ENCODE measurements around the gene VWA8.

Gene VWA8

DNA sequence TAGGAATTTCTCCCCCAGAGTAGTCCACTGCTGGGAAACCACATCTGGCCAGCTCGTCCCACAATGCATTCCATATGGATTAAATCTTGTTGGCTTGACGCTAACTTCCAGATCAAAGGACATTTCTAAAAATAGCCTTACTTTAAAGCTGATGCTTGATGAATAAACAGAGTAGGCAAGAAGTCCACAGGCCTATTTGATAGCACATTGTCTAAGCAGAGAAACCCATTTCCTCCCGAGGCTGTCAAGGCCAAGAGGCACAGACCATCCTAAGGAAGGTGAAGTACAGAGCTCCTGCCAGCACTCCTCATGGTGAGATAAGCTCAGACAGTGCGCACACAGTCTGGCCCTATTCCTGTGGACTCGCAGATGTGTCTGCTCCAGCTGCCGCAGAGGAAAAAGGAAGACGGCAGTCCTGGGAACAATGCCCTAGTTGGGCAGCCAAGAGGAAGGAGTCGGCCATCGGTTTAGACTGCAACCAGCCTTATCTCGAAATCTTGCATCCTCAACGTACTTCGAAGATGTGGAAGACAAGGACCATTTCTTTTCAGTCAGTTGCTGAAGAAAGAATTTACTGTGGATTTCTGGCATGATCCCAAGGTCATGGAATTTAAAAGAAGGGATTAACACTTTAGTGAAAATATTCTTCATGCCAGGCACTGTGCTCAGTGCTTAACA is 346.8 kb downstream of the VWA8 start:
- no peak for DNase-seq (ENCODE audit: low spot score)

- DNase-seq (ENCODE audit: low spot score): no peak
These were observed 347.4 kb downstream of the VWA8 start for GRCh38 chr13:41613471-41613870.

DNA sequence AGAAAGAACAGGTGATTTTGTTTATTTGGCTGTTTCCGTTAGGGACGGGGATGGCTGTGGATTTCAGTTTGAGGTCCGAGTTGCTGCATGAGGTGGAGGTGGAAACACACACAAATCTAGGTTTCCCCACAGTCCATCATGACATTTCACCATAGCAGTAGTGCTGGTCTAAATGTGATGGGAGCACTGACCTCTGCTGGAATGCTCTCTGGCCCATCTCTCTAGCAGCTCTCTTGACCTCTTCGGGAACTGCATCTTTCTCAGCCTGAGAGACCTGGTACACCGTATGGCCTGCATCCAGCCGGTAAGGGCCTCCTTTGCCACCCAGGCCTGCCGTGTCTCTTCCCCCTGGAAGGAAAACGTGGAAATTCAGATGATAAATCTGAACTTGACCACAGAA is 349.5 kb downstream of the VWA8 start:
- no peak for DNase-seq (ENCODE audit: low spot score)

DNA sequence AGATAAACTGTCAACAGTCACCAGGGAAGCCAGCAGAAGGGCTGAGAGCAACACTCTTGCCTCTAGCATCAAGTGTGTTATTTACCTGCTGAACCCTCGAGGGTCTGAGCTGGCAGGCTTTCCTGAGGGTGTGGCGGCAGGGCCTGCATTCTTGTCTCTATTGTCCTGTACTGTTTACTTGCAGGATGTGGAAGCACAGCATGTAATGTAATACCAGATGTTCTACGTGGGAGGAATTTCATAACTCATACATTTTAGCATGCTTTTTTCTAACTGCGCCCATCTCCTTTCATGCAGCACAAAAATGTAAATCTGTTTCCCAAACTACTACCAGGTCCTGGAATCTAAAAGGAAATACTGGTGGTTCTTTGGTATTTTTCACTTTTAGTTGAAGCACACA is 350.5 kb downstream of the VWA8 start:
- DNase-seq (ENCODE audit: low spot score): no peak

DNA sequence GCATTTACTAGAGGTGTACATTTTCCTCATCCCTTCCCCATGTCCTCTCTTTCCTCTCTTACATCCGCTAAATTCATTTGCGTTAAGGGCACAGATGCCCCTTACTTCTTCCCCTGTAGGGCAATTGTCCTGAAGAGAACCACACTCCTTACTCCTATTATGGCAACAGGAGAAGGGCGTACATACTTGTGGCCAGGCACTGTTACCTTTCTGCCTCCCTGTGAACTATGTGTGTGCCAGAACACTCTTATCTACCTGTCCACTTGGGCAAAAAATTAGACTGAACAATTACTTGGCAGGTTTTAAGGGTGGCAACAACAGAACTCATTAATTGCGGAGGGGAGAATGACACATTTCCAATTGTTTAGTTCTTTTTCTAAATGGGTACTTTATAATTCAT is 351.1 kb downstream of the VWA8 start:
- no peak for DNase-seq (ENCODE audit: low spot score)

GRCh38 chr13:41608839-41609177 is 352.1 kb downstream of the VWA8 start:
- DNase-seq (ENCODE audit: low spot score): no peak

DNA sequence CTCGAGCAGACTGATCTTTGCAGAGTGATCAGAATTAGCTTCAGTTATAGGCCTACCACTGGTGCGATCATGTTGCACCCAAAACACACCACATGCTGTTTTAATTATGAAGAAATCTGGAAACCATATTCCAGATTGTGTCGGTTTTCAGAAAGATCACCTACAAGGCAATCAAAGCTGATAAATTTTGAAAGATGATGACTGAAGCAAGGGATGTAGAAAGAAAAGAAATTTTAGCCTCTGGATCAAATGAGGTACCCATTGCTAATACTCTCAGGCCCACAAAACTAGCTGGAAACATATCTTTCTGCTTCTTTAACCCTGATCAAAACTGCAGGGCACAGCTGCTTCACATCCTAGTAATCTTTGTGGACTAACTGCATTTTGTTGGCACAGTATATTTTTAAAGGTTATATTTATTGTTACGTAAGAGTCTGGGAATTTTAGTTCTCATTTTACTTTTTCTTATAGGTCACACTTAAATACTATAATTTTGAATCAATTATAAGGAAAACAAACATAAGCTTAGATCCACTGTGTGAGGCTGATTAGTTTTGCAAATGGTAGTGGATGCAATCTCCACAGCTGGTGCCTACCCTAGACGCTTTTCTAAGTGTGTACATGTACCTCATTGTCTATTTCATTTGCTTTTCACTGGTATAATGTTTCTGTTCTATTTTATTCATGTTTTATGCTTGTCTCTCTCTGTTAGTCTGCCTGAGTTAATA is 352.6 kb downstream of the VWA8 start:
- DNase-seq (ENCODE audit: low spot score): no peak

DNA sequence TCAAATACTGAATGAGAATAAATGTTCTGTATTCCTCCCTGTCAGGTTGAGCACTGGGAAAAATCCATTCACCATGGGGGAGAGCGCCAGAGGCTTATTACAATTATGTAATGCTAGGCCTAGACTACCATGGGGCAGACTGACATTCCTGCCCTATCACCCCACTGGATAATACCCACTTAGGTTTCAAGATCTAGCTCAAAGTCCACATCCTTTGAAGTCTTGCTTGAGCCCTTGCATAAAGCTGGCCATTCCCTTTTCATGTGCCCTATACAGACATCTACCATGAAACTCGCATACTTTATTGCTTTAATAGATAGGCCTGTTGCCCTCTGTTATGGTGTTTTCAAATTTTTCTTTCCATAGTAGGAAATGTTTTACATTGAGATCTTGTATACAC is 354.3 kb downstream of the VWA8 start:
- no peak for DNase-seq (ENCODE audit: low spot score)

GRCh38 chr13:41605319-41606285 is 355.3 kb downstream of the VWA8 start:
- DNase-seq (ENCODE audit: low spot score): no peak

DNA sequence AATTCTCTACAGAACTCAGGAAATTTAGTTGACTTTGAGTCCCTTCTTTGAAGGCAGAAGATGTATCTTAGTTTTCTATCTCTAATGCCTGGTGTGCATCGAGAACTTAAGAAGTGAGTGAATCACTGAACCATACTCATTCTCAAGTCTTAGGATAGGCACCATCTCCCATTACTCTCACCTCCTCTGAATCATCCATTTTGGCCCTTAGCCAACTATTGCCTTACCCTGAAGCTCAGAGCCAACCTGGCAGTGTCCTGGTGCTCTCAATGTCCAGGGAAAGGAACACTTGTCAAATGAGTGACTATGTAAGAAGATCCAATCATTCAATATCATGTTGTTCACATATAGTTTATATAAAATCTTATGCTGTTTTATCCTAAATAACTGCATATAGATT is 357.0 kb downstream of the VWA8 start:
- DNase-seq (ENCODE audit: low spot score): peak; percentile 32

DNA sequence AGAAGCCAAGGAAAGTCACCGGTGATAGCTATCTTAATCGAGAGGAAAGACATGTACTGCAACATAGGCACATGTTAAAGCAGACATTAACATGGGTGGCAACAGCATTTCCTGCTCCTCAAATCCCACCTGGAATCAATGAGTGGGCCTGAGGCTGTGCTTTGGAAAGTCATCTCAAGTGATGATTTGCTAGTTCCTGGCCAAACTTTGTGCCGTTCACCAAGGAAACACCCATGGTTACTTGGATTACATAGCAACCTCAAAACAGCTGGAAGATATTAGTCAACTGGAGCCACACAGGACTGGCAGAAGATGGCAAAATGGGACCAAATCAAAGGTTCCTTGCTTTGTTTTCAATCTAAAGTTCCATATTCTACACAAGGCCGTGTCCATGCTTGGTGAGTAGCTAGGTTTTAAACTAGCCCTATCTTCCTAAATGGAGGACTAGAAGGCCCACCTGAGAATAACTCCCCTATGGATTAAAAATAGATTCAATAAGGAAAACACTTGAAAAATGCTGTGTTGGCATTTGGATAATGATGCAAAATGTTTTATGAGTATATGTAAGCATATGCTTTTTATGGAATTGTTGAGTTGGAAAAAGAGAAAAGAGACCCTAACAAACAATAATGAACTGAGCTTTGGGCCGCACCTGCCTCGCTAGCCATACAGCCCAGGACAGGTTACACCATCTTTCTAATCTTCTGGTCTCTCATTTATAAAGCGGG is 359.0 kb downstream of the VWA8 start:
- DNase-seq (ENCODE audit: low spot score): no peak

DNA sequence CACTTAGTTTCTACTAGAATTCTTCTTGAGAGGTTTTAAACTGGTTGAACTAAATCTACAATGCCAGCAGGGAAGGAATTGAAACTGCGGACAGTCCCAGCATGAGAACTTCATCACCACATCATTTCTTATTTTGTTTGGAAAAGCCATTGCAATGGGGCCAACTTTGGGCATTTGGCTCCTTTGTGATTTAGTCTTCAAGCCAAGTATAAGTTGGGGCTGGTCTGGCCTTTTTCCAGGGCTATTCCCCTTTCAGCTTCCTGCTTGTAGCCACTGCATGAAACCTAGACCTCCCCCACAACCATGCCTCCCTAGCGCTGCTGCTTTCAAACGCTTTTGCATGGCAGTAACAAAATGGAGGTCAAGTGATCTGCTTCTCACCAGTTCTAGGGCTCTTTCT is 361.3 kb downstream of the VWA8 start:
- no peak for DNase-seq (ENCODE audit: low spot score)

DNA sequence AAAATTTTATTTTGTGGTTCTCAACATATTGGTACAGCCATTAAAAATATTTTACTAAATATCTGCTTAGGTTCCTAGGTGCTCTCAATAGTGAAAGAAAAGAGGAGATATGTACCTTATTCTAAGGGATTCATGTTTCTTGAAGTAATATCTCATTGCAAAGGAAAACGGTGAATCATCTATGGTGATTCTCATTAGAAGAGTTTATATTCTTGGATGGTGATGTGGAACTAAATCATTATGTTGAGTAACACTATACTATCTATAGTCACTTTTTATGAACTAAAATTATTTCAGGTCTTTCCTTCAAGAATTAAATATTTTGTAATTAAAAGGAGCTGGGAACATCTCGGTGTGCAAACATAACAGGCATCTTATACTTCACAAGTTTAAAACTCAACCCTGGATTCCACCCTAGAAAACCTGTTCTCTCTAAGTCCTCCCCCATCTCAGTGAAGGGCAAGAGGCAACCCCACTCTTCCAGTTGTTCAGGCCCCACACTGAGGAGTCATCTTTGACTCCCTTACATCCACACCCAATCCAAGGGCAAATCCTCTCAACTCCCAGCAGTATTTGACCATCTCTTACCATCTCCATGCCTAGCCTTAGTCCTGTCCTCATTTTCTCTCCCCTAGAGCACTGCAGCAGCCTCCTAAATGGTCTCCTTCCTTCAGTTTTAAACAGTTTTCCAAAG is 363.4 kb downstream of the VWA8 start:
- DNase-seq (ENCODE audit: low spot score): no peak

DNA sequence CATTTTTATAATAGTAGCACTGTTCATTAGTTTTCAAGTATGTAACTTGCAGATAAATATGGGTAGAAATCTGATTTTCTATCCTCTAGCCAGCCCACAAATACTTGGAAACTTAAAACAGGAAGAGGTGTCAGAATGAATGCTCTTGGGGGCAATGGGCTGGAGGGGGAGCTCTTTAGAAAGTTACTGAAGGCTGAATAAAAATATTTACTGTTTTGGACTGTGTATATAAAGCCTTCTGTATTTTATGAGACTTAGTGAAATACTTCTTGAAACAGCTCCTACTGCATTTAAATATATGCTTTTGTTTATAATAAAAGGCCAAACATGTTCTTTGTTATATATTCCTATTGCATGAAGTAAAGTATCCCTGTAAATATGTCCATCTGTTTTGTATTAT is 364.7 kb downstream of the VWA8 start:
- DNase-seq (ENCODE audit: low spot score): no peak

DNA sequence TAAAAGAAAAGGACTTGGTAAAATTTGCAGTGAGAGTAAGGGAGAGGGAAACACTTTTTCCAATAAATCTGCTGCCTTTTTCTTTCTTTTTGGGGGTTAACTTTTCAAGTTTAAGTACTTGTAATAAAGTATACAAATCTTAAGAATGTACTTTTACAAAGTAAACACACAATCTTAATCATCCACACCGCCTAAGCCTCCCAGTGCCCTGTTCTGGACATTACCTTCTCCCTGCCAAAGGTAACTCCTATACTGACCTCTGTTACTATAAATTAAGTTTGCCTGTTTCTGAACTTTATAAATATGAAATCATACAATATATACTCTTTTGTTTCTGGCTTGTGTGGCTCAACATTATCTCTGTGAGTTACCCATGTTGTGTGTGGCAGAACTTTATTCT is 365.6 kb downstream of the VWA8 start:
- DNase-seq (ENCODE audit: low spot score): no peak

DNA sequence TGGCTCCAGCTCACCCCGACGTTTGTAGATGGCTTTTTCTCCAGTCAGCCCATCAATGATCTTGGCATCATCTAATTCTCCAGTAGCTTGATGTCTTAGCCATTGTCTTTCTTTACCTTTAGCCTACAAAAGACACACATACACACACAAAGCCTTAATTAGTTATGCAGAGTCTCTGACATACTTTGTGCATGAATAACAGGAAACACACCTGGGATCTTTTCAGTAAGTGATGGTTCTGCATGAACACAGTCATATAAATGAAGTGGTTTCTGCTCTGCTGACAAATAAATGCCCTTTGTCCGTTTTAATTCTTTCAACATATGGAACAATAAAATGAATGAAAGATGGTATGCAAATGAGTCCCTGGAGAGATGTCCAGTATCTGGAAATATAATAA is 370.3 kb downstream of the VWA8 start:
- DNase-seq (ENCODE audit: low spot score): no peak

DNA sequence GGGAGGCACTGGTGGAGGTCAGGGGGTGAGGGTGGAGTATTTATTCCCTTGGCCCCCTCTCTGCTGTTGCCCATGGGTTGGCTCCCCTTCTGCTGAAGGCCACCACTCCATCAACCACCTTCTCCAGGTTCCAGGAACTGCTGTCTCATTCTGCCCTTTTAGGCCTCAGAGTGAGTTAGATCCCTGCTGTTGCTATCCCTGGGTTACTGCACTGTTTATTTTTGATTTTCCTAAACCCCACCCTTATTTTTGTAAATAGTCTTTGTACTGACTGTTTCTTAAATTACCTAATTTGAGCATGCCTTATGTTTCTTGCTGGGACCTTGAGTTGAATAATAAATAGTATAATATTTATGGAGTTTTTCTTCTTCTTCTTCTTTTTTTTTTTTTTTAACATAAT is 370.8 kb downstream of the VWA8 start:
- no peak for DNase-seq (ENCODE audit: low spot score)

GRCh38 chr13:41589434-41589833 is 371.5 kb downstream of the VWA8 start:
- DNase-seq (ENCODE audit: low spot score): no peak

GRCh38 chr13:41588899-41589298 is 372.0 kb downstream of the VWA8 start:
- peak; percentile 34 for DNase-seq (ENCODE audit: low spot score)

GRCh38 chr13:41588448-41588847 is 372.5 kb downstream of the VWA8 start:
- no peak for DNase-seq (ENCODE audit: low spot score)

DNA sequence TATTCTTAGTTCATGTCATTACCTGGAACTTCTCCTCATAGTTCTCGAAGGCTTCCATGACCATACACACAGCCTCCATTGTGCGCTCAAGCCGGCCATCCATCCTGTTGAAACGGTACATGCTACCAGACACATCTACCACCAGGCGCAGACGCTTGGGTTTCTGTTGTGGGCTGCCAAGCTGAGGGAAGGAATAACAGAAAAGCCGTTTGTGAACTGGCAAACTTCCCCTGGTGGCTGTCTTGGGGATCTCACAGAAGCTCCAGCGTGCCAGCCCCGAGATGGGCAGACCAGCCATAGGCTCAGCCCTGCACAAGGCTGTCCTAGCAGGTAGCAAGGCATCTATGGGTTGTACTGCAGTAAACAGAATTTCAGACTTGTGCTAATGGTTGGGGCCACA is 373.4 kb downstream of the VWA8 start:
- peak; percentile 24 for DNase-seq (ENCODE audit: low spot score)

- no peak for DNase-seq (ENCODE audit: low spot score)
These were observed 374.7 kb downstream of the VWA8 start for GRCh38 chr13:41586216-41586615.
